ENCODE data around the gene TANC1. TPM values are rescaled to one million over a fixed set of nuclear protein-coding genes. Genes with fewer than 3 reads are reported as not detected.

Gene TANC1
- polyA plus RNA-seq, 1 donor from 2014 or later = 0.37 TPM

- Histone ChIP-seq H3K9me3 (ENCODE audit: low read length) (no peaks in the 10 kb centered on the region), H3K79me2 (replicated peaks; ENCODE audit: insufficient read depth, low read length) (no peaks in the 10 kb centered on the region), H3K4me2 (ENCODE audit: low read length) (no peak overlapping the region), H3K27ac (ENCODE audit: low read length) (no peak overlapping the region), H3K9ac (ENCODE audit: low read length) (no peak overlapping the region), H3K4me3 (ENCODE audit: low read length) (no peak overlapping the region), H3K9me2 (ENCODE audit: insufficient read depth, low read length) (no peaks in the 10 kb centered on the region), H3K27me3 (ENCODE audit: insufficient read depth, low read depth, low read length) (no peaks in the 10 kb centered on the region), H3K36me3 (ENCODE audit: insufficient read depth, low read length) (no peaks in the 10 kb centered on the region), H3F3A (ENCODE audit: insufficient read depth, low read length, poor library complexity, severe bottlenecking) (no peaks in the 10 kb centered on the region), H4K20me1 (ENCODE audit: insufficient read depth) (no peaks in the 10 kb centered on the region), H2AFZ (ENCODE audit: low read depth, low read length) (no peak overlapping the region)
- no peak for TF ChIP-seq EZH2 (IDR thresholded peaks at IDR 0.05; ENCODE audit: borderline replicate concordance, insufficient read depth, low read length, poor library complexity, severe bottlenecking)
- TF ChIP-seq POLR2AphosphoS5 (IDR thresholded peaks at IDR 0.05) = no peak
- TF ChIP-seq EP300 (conservative IDR thresholded peaks at IDR 0.05; ENCODE audit: poor library complexity, severe bottlenecking) = no peak
- TF ChIP-seq, protein P1, sequence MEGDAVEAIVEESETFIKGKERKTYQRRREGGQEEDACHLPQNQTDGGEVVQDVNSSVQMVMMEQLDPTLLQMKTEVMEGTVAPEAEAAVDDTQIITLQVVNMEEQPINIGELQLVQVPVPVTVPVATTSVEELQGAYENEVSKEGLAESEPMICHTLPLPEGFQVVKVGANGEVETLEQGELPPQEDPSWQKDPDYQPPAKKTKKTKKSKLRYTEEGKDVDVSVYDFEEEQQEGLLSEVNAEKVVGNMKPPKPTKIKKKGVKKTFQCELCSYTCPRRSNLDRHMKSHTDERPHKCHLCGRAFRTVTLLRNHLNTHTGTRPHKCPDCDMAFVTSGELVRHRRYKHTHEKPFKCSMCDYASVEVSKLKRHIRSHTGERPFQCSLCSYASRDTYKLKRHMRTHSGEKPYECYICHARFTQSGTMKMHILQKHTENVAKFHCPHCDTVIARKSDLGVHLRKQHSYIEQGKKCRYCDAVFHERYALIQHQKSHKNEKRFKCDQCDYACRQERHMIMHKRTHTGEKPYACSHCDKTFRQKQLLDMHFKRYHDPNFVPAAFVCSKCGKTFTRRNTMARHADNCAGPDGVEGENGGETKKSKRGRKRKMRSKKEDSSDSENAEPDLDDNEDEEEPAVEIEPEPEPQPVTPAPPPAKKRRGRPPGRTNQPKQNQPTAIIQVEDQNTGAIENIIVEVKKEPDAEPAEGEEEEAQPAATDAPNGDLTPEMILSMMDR (IDR thresholded peaks at IDR 0.05; ENCODE audit: poor library complexity, severe bottlenecking) = no peak
- TF ChIP-seq REST (IDR thresholded peaks at IDR 0.05; ENCODE audit: borderline replicate concordance) = no peak
- no peak for TF ChIP-seq SMC3 (conservative IDR thresholded peaks at IDR 0.05; ENCODE audit: poor library complexity)
- TF ChIP-seq RAD21 (conservative IDR thresholded peaks at IDR 0.05) = no peak
- no peak for TF ChIP-seq TAF1 (IDR thresholded peaks at IDR 0.05; ENCODE audit: low read depth)
- no peak for TF ChIP-seq MXI1 (conservative IDR thresholded peaks at IDR 0.05; ENCODE audit: poor library complexity, severe bottlenecking)
Observed at GRCh38 chr2:159194241-159194640, 225.8 kb downstream of the TANC1 start.

GRCh38 chr2:159195697-159196096 lies 227.3 kb downstream of the TANC1 start:
- no peaks in the 10 kb centered on the region for H3K79me2 ChIP-seq (replicated peaks; ENCODE audit: insufficient read depth, low read length)
- no peaks in the 10 kb centered on the region for H3K27me3 ChIP-seq (ENCODE audit: insufficient read depth, low read depth, low read length)
- H3F3A ChIP-seq (ENCODE audit: insufficient read depth, low read length, poor library complexity, severe bottlenecking) = no peaks in the 10 kb centered on the region
- no peaks in the 10 kb centered on the region for H4K20me1 ChIP-seq (ENCODE audit: insufficient read depth)
- H3K4me2 ChIP-seq (ENCODE audit: low read length) = no peak overlapping the region
- H3K9me2 ChIP-seq (ENCODE audit: insufficient read depth, low read length) = no peaks in the 10 kb centered on the region
- no peak for TF ChIP-seq REST (IDR thresholded peaks at IDR 0.05; ENCODE audit: borderline replicate concordance)
- H3K27ac ChIP-seq (ENCODE audit: low read length) = no peak overlapping the region
- no peaks in the 10 kb centered on the region for H3K36me3 ChIP-seq (ENCODE audit: insufficient read depth, low read length)
- H3K9ac ChIP-seq (ENCODE audit: low read length) = no peak overlapping the region
- no peak overlapping the region for H2AFZ ChIP-seq (ENCODE audit: low read depth, low read length)
- no peaks in the 10 kb centered on the region for H3K9me3 ChIP-seq (ENCODE audit: low read length)
- no peak overlapping the region for H3K4me3 ChIP-seq (ENCODE audit: low read length)

Data from neural cell (in vitro differentiated cells).